Measurements from ENCODE around the gene CDC45. TPM values are rescaled to one million over a fixed set of nuclear protein-coding genes. Genes with fewer than 3 reads are reported as not detected.

Gene CDC45
- total RNA-seq, 2 experiments from 2014 or later: 59.5 to 65.7 TPM

- no peaks in the 10 kb centered on the region for H3K9me3 Mint-ChIP-seq
- ChIA-PET CTCF (interaction anchor here (1.3 kb wide), 1 partner anchor 134 kb away, joined by 5 read pairs; no protein-coding TSS in a partner anchor), POLR2A (no interaction called here)
- no peaks in the 10 kb centered on the region for H3K27me3 Mint-ChIP-seq
- H3K4me3 Mint-ChIP-seq: no peak overlapping the region
- peaks cover 45% of the 10 kb centered on the region for H3K36me3 Mint-ChIP-seq (ENCODE audit: low read depth)
- DNase-seq: peak; percentile 23
- peak overlapping the region; percentile 66 for H3K27ac Mint-ChIP-seq
- peaks cover 15% of the 10 kb centered on the region for H3K4me1 Mint-ChIP-seq
Measured at GRCh38 chr22:19495562-19496323, 16.0 kb downstream of the CDC45 start.

GRCh38 chr22:19496324-19496630, 16.6 kb downstream of the CDC45 start:
- CTCF ChIA-PET: interaction anchor here (1.3 kb wide), 1 partner anchor 133 kb away, joined by 5 read pairs; no protein-coding TSS in a partner anchor
- Mint-ChIP-seq H3K36me3 (ENCODE audit: low read depth) (peaks cover 45% of the 10 kb centered on the region), H3K27ac (no peak overlapping the region), H3K9me3 (no peaks in the 10 kb centered on the region), H3K4me3 (no peak overlapping the region), H3K4me1 (peaks cover 15% of the 10 kb centered on the region), H3K27me3 (no peaks in the 10 kb centered on the region)
- no peak for DNase-seq
- POLR2A ChIA-PET: no interaction called here

GRCh38 chr22:19497245-19497644, 17.5 kb downstream of the CDC45 start:
- CTCF ChIA-PET: interaction anchor here (1.4 kb wide), 1 partner anchor 18 kb away, joined by 3 read pairs; the partner anchor contains the start of gene CDC45
- no peak overlapping the region for H3K27ac Mint-ChIP-seq
- H3K27me3 Mint-ChIP-seq: no peaks in the 10 kb centered on the region
- peaks cover 9% of the 10 kb centered on the region for H3K4me1 Mint-ChIP-seq
- POLR2A ChIA-PET: no interaction called here
- peaks cover 39% of the 10 kb centered on the region for H3K36me3 Mint-ChIP-seq (ENCODE audit: low read depth)
- no peaks in the 10 kb centered on the region for H3K9me3 Mint-ChIP-seq
- H3K4me3 Mint-ChIP-seq: no peak overlapping the region
- DNase-seq: no peak

- Mint-ChIP-seq H3K27ac (no peak overlapping the region), H3K4me3 (no peak overlapping the region), H3K4me1 (peaks cover 8% of the 10 kb centered on the region), H3K36me3 (ENCODE audit: low read depth) (peaks cover 38% of the 10 kb centered on the region), H3K27me3 (no peaks in the 10 kb centered on the region), H3K9me3 (no peaks in the 10 kb centered on the region)
- ChIA-PET POLR2A (no interaction called here), CTCF (interaction anchor here (0.6 to 1.4 kb wide), 3 partner anchors 19 to 132 kb away, joined by 3 to 4 read pairs (median 4); partner anchors contain the start of gene CDC45)
- no peak for DNase-seq
Measured at GRCh38 chr22:19498154-19498865, 18.6 kb downstream of the CDC45 start.

GRCh38 chr22:19498866-19499190, 19.1 kb downstream of the CDC45 start:
- Mint-ChIP-seq H3K9me3 (no peaks in the 10 kb centered on the region), H3K4me1 (peaks cover 12% of the 10 kb centered on the region), H3K27me3 (no peaks in the 10 kb centered on the region), H3K27ac (no peak overlapping the region), H3K4me3 (no peak overlapping the region), H3K36me3 (ENCODE audit: low read depth) (peaks cover 37% of the 10 kb centered on the region)
- DNase-seq: no peak
- ChIA-PET CTCF (interaction anchor here (1.4 kb wide), 1 partner anchor 131 kb away, joined by 4 read pairs; no protein-coding TSS in a partner anchor), POLR2A (no interaction called here)

- no peak for DNase-seq
- H3K4me1 Mint-ChIP-seq: peaks cover 17% of the 10 kb centered on the region
- H3K27ac Mint-ChIP-seq: peak overlapping the region; percentile 25
- no peaks in the 10 kb centered on the region for H3K9me3 Mint-ChIP-seq
- CTCF ChIA-PET: interaction anchor here (1.4 kb wide), 1 partner anchor 131 kb away, joined by 4 read pairs; no protein-coding TSS in a partner anchor
- H3K27me3 Mint-ChIP-seq: no peaks in the 10 kb centered on the region
- POLR2A ChIA-PET: no interaction called here
- H3K4me3 Mint-ChIP-seq: no peak overlapping the region
- peaks cover 34% of the 10 kb centered on the region for H3K36me3 Mint-ChIP-seq (ENCODE audit: low read depth)
Measured at GRCh38 chr22:19499236-19499879, 19.6 kb downstream of the CDC45 start.

- POLR2A ChIA-PET: no interaction called here
- Mint-ChIP-seq H3K4me1 (peaks cover 22% of the 10 kb centered on the region), H3K27me3 (no peaks in the 10 kb centered on the region), H3K36me3 (ENCODE audit: low read depth) (peaks cover 31% of the 10 kb centered on the region), H3K4me3 (no peak overlapping the region), H3K9me3 (no peaks in the 10 kb centered on the region), H3K27ac (peak overlapping the region; percentile 46)
- no peak for DNase-seq
- CTCF ChIA-PET: interaction anchor here (0.6 kb wide), 1 partner anchor 11 kb away, joined by 3 read pairs; no protein-coding TSS in a partner anchor
Measured at GRCh38 chr22:19499880-19500242, 20.1 kb downstream of the CDC45 start.

- POLR2A ChIA-PET: no interaction called here
- no peak for DNase-seq
- H3K36me3 Mint-ChIP-seq (ENCODE audit: low read depth): peaks cover 35% of the 10 kb centered on the region
Measured at GRCh38 chr22:19501897-19502447, 22.3 kb downstream of the CDC45 start.

GRCh38 chr22:19503367-19503766, 23.6 kb downstream of the CDC45 start:
- DNase-seq: no peak
- H3K36me3 Mint-ChIP-seq (ENCODE audit: low read depth): peaks cover 38% of the 10 kb centered on the region
- no peak overlapping the region for H3K27ac Mint-ChIP-seq
- H3K9me3 Mint-ChIP-seq: no peaks in the 10 kb centered on the region
- ChIA-PET CTCF (interaction anchor here (1.0 kb wide), 1 partner anchor 12 kb away, joined by 3 read pairs; no protein-coding TSS in a partner anchor), POLR2A (no interaction called here)
- H3K4me1 Mint-ChIP-seq: peaks cover 32% of the 10 kb centered on the region
- H3K4me3 Mint-ChIP-seq: no peak overlapping the region
- no peaks in the 10 kb centered on the region for H3K27me3 Mint-ChIP-seq

More at GRCh38 chr22:19501897-19502447, 22.3 kb downstream of the CDC45 start:
- H3K4me1 Mint-ChIP-seq: peaks cover 32% of the 10 kb centered on the region
- H3K27me3 Mint-ChIP-seq: no peaks in the 10 kb centered on the region
- no peaks in the 10 kb centered on the region for H3K9me3 Mint-ChIP-seq
- CTCF ChIA-PET: interaction anchor here (1.9 kb wide), 1 partner anchor 128 kb away, joined by 9 read pairs; no protein-coding TSS in a partner anchor
- H3K27ac Mint-ChIP-seq: no peak overlapping the region
- no peak overlapping the region for H3K4me3 Mint-ChIP-seq

- DNase-seq: no peak
- ChIA-PET POLR2A (no interaction called here), CTCF (no interaction called here)
- peaks cover 32% of the 10 kb centered on the region for H3K4me1 Mint-ChIP-seq
- H3K27me3 Mint-ChIP-seq: no peaks in the 10 kb centered on the region
- H3K4me3 Mint-ChIP-seq: no peak overlapping the region
- H3K27ac Mint-ChIP-seq: peak overlapping the region; percentile 70
- H3K36me3 Mint-ChIP-seq (ENCODE audit: low read depth): peaks cover 40% of the 10 kb centered on the region
- no peaks in the 10 kb centered on the region for H3K9me3 Mint-ChIP-seq
Measured at GRCh38 chr22:19503869-19504268, 24.1 kb downstream of the CDC45 start.

GRCh38 chr22:19504900-19505734, 25.4 kb downstream of the CDC45 start:
- CTCF ChIA-PET: no interaction called here
- Mint-ChIP-seq H3K27me3 (no peaks in the 10 kb centered on the region), H3K27ac (peak overlapping the region; percentile 82), H3K4me1 (peaks cover 32% of the 10 kb centered on the region), H3K36me3 (ENCODE audit: low read depth) (peaks cover 44% of the 10 kb centered on the region), H3K4me3 (peak overlapping the region; percentile 6), H3K9me3 (no peaks in the 10 kb centered on the region)
- DNase-seq: peak; percentile 44
- POLR2A ChIA-PET: no interaction called here

- ChIA-PET CTCF (interaction anchor here (1.5 kb wide), 1 partner anchor 124 kb away, joined by 4 read pairs; no protein-coding TSS in a partner anchor), POLR2A (no interaction called here)
- Mint-ChIP-seq H3K27ac (peak overlapping the region; percentile 82), H3K27me3 (no peaks in the 10 kb centered on the region), H3K4me1 (peaks cover 32% of the 10 kb centered on the region), H3K36me3 (ENCODE audit: low read depth) (peaks cover 41% of the 10 kb centered on the region), H3K4me3 (peak overlapping the region; percentile 6), H3K9me3 (no peaks in the 10 kb centered on the region)
- no peak for DNase-seq
Measured at GRCh38 chr22:19505735-19506126, 26.0 kb downstream of the CDC45 start.

All from activated CD4-positive, alpha-beta T cell treated with anti-CD3 and anti-CD28 coated beads, Interleukin-2, amount 10 ng/mL, durations not matched to agents 7 days and 5 days (primary cell).